Measurements from ENCODE around the gene PRR5. TPM values are rescaled to one million over a fixed set of nuclear protein-coding genes. Genes with fewer than 3 reads are reported as not detected.

The PRR5 gene
- total and polyA plus RNA-seq, 4 donors, result 11.5 to 49.1 (median 19.3) TPM

DNA sequence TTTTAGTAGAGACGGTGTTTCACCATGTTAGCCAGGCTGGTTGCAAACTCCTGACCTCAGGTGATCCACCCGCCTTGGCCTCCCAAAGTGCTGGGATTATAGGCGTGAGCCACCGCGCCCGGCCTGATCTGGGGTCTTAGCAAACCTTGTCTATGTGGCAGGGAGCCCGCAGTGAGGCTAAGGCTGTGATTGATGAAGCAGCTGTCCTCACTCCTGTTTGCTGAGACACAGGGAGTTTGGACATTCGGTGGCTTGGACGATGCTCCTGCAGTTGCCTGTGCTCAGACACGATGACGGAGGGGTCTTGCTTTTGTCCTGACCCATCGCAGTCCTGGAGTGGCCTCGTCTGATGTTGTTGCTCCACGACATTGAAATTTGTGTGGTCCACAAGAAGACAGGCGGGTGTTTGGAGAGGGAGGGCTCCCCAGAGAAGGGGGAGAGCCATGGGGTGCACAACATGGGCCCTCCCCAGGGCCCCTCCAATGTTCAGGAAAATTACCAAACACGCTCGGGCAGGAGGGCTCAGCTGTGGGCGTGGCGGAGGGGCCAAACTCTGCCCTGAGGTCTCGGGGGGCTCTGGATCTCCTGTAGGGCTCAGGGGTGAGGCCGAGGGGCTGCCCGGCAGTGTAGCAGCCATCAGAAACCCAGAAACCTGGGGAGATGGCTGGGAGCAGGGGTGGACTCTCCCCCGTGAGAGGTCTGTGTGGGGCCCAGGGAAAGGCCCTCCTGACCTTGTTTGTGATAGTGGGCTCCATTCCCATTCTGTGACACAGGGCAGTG, 41.8 kb upstream of the PRR5 start:
- Histone ChIP-seq H3K4me1 (ENCODE audit: control insufficient read depth in 4 of 4, insufficient read depth in 4 of 4, low read length in 3 of 4) (peaks cover 0 to 9% (median 4%) of the 10 kb centered on the region in 4 donors), H3K4me3 (ENCODE audit: low read depth in 1 of 3, low read length in 3 of 3) (no peak overlapping the region), H3K27me3 (ENCODE audit: control insufficient read depth in 4 of 4, insufficient read depth in 4 of 4, low read length in 3 of 4) (peaks cover 0 to 2% (median 0%) of the 10 kb centered on the region in 4 donors), H3K36me3 (ENCODE audit: control insufficient read depth in 4 of 4, insufficient read depth in 3 of 4, low read depth in 1 of 4, low read length in 3 of 4) (no peaks in the 10 kb centered on the region), H3K9me3 (ENCODE audit: control insufficient read depth in 4 of 4, low read length in 3 of 4) (no peaks in the 10 kb centered on the region), H3K9ac (ENCODE audit: low read depth in 1 of 2, low read length in 2 of 2) (no peak overlapping the region), H3K27ac (ENCODE audit: low read depth in 1 of 2, low read length in 2 of 2) (no peak overlapping the region)
- 84% methylated on average over 23 of the region's 23 CpGs for WGBS
- DNase-seq (ENCODE audit: low spot score), result no peak
- TF ChIP-seq YY1 (IDR thresholded peaks at IDR 0.05) (no peak), HNF4G (IDR thresholded peaks at IDR 0.05) (no peak), EGR1 (IDR thresholded peaks at IDR 0.05; ENCODE audit: low read depth in 2 of 2) (no peak), TAF1 (conservative IDR thresholded peaks at IDR 0.05) (no peak), GABPA (IDR thresholded peaks at IDR 0.05 in 1 of 2, conservative IDR thresholded peaks at IDR 0.05 in 1 of 2) (no peak)
- TF ChIP-seq, protein P1, sequence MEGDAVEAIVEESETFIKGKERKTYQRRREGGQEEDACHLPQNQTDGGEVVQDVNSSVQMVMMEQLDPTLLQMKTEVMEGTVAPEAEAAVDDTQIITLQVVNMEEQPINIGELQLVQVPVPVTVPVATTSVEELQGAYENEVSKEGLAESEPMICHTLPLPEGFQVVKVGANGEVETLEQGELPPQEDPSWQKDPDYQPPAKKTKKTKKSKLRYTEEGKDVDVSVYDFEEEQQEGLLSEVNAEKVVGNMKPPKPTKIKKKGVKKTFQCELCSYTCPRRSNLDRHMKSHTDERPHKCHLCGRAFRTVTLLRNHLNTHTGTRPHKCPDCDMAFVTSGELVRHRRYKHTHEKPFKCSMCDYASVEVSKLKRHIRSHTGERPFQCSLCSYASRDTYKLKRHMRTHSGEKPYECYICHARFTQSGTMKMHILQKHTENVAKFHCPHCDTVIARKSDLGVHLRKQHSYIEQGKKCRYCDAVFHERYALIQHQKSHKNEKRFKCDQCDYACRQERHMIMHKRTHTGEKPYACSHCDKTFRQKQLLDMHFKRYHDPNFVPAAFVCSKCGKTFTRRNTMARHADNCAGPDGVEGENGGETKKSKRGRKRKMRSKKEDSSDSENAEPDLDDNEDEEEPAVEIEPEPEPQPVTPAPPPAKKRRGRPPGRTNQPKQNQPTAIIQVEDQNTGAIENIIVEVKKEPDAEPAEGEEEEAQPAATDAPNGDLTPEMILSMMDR (IDR thresholded peaks at IDR 0.05; ENCODE audit: low read depth, low read length, missing input control), result no peak

DNA sequence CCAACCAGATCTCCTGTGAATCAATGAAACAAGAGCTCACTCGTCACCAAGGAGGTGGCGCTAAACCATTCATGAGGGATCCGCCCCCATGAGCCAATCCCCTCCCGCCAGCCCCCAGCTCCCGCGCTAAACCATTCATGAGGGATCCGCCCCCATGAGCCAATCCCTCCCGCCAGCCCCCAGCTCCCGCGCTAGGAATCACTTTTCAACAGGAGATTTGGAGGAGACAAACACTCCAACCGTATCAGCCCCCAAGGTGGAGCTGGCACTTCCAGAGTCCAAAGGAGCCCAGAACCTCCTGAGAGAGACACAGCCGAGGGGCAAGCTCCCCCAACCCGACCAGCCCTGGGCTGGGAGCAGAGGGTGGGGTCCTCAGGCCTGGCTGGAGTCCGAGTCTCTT, 40.9 kb upstream of the PRR5 start:
- 61% methylated on average over 14 of the region's 14 CpGs for WGBS
- H3K4me3 ChIP-seq (ENCODE audit: low read depth in 1 of 3, low read length in 3 of 3), result no peak overlapping the region
- TF ChIP-seq NR2F2 (IDR thresholded peaks at IDR 0.05) (no peak), EGR1 (IDR thresholded peaks at IDR 0.05; ENCODE audit: low read depth in 2 of 2) (no peak), SP1 (IDR thresholded peaks at IDR 0.05) (no peak), RAD21 (IDR thresholded peaks at IDR 0.05) (no peak), JUND (IDR thresholded peaks at IDR 0.05) (no peak), HNF4G (IDR thresholded peaks at IDR 0.05) (no peak), FOXA1 (IDR thresholded peaks at IDR 0.05) (no peak), HNF4A (conservative IDR thresholded peaks at IDR 0.05) (no peak), TAF1 (conservative IDR thresholded peaks at IDR 0.05) (no peak)
- TF ChIP-seq, protein P2, sequence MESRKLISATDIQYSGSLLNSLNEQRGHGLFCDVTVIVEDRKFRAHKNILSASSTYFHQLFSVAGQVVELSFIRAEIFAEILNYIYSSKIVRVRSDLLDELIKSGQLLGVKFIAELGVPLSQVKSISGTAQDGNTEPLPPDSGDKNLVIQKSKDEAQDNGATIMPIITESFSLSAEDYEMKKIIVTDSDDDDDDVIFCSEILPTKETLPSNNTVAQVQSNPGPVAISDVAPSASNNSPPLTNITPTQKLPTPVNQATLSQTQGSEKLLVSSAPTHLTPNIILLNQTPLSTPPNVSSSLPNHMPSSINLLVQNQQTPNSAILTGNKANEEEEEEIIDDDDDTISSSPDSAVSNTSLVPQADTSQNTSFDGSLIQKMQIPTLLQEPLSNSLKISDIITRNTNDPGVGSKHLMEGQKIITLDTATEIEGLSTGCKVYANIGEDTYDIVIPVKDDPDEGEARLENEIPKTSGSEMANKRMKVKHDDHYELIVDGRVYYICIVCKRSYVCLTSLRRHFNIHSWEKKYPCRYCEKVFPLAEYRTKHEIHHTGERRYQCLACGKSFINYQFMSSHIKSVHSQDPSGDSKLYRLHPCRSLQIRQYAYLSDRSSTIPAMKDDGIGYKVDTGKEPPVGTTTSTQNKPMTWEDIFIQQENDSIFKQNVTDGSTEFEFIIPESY (IDR thresholded peaks at IDR 0.05), result no peak
- TF ChIP-seq, protein P3, sequence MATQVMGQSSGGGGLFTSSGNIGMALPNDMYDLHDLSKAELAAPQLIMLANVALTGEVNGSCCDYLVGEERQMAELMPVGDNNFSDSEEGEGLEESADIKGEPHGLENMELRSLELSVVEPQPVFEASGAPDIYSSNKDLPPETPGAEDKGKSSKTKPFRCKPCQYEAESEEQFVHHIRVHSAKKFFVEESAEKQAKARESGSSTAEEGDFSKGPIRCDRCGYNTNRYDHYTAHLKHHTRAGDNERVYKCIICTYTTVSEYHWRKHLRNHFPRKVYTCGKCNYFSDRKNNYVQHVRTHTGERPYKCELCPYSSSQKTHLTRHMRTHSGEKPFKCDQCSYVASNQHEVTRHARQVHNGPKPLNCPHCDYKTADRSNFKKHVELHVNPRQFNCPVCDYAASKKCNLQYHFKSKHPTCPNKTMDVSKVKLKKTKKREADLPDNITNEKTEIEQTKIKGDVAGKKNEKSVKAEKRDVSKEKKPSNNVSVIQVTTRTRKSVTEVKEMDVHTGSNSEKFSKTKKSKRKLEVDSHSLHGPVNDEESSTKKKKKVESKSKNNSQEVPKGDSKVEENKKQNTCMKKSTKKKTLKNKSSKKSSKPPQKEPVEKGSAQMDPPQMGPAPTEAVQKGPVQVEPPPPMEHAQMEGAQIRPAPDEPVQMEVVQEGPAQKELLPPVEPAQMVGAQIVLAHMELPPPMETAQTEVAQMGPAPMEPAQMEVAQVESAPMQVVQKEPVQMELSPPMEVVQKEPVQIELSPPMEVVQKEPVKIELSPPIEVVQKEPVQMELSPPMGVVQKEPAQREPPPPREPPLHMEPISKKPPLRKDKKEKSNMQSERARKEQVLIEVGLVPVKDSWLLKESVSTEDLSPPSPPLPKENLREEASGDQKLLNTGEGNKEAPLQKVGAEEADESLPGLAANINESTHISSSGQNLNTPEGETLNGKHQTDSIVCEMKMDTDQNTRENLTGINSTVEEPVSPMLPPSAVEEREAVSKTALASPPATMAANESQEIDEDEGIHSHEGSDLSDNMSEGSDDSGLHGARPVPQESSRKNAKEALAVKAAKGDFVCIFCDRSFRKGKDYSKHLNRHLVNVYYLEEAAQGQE (IDR thresholded peaks at IDR 0.05), result no peak
- TF ChIP-seq, protein P1 (IDR thresholded peaks at IDR 0.05; ENCODE audit: low read depth, low read length, missing input control), result no peak
- TF ChIP-seq, protein P4, sequence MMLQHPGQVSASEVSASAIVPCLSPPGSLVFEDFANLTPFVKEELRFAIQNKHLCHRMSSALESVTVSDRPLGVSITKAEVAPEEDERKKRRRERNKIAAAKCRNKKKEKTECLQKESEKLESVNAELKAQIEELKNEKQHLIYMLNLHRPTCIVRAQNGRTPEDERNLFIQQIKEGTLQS (IDR thresholded peaks at IDR 0.05), result no peak
- TF ChIP-seq, protein P5, sequence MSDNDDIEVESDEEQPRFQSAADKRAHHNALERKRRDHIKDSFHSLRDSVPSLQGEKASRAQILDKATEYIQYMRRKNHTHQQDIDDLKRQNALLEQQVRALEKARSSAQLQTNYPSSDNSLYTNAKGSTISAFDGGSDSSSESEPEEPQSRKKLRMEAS (IDR thresholded peaks at IDR 0.05), result no peak
- DNase-seq (ENCODE audit: low spot score), result no peak
- H3K4me1 ChIP-seq (ENCODE audit: control insufficient read depth in 4 of 4, insufficient read depth in 4 of 4, low read length in 3 of 4), result peaks cover 0 to 11% (median 4%) of the 10 kb centered on the region in 4 donors
- no peaks in the 10 kb centered on the region for H3K9me3 ChIP-seq (ENCODE audit: control insufficient read depth in 4 of 4, low read length in 3 of 4)
- H3K27ac ChIP-seq (ENCODE audit: low read depth in 1 of 2, low read length in 2 of 2), result no peak overlapping the region
- H3K9ac ChIP-seq (ENCODE audit: low read depth in 1 of 2, low read length in 2 of 2), result no peak overlapping the region
- peaks cover 0 to 2% (median 0%) of the 10 kb centered on the region in 4 donors for H3K27me3 ChIP-seq (ENCODE audit: control insufficient read depth in 4 of 4, insufficient read depth in 4 of 4, low read length in 3 of 4)
- no peaks in the 10 kb centered on the region for H3K36me3 ChIP-seq (ENCODE audit: control insufficient read depth in 4 of 4, insufficient read depth in 3 of 4, low read depth in 1 of 4, low read length in 3 of 4)
